Type B pancreatic cell (in vitro differentiated cells): Measurements from ENCODE around the gene ITPR2. TPM values are rescaled to one million over a fixed set of nuclear protein-coding genes. Genes with fewer than 3 reads are reported as not detected.

ENCODE experiments used
- DNase-seq: peaks from one replicate; pipeline ENCODE4 v3.0.0; 2021; ENCODE audit warnings: mixed read lengths; ENCODE audit not compliant: unreplicated experiment; ENCODE audit errors: extremely low spot score
- H3K27ac Mint-ChIP-seq: 2 replicates; pipeline ENCODE4 v1.8.0; 2021; ENCODE audit warnings: mild to moderate bottlenecking, mixed read lengths
- H3K27me3 Mint-ChIP-seq: 2 replicates; pipeline ENCODE4 v1.8.0; 2021; ENCODE audit warnings: mixed read lengths
- H3K36me3 Mint-ChIP-seq: 2 replicates; pipeline ENCODE4 v1.8.0; 2021; ENCODE audit warnings: mixed read lengths
- H3K4me1 Mint-ChIP-seq: one replicate; pipeline ENCODE4 v1.8.0; 2021; ENCODE audit warnings: mixed read lengths; ENCODE audit not compliant: unreplicated experiment
- H3K4me3 Mint-ChIP-seq: 2 replicates; pipeline ENCODE4 v1.8.0; 2021; ENCODE audit warnings: mild to moderate bottlenecking, mixed read lengths
- H3K9me3 Mint-ChIP-seq: 2 replicates; pipeline ENCODE4 v1.8.0; 2021; ENCODE audit warnings: mixed read lengths
- total RNA-seq: library from RNA; stranded (reverse); gene quantifications from 2 replicates; pipeline ENCODE4 v1.2.1, GENCODE V29; 2021; ENCODE audit warnings: low replicate concordance
- TF ChIP-seq, protein P1 (sequence below): fragments of 200-600 bp; sonication (generic); conservative IDR thresholded peaks from 2 replicates; pipeline ENCODE4 v1.5.0; 2021; ENCODE audit warnings: antibody characterized with exemption, mild to moderate bottlenecking

Gene ITPR2
- total RNA-seq, 1 donor from 2014 or later: 33.7 TPM

GRCh38 chr12:26290565-26290964 is 542.4 kb downstream of the ITPR2 start:
- Mint-ChIP-seq H3K9me3 (no peaks in the 10 kb centered on the region), H3K4me1 (no peaks in the 10 kb centered on the region), H3K4me3 (no peak overlapping the region), H3K27ac (no peak overlapping the region), H3K36me3 (no peaks in the 10 kb centered on the region), H3K27me3 (peaks cover 24% of the 10 kb centered on the region)
- TF ChIP-seq, protein P1, sequence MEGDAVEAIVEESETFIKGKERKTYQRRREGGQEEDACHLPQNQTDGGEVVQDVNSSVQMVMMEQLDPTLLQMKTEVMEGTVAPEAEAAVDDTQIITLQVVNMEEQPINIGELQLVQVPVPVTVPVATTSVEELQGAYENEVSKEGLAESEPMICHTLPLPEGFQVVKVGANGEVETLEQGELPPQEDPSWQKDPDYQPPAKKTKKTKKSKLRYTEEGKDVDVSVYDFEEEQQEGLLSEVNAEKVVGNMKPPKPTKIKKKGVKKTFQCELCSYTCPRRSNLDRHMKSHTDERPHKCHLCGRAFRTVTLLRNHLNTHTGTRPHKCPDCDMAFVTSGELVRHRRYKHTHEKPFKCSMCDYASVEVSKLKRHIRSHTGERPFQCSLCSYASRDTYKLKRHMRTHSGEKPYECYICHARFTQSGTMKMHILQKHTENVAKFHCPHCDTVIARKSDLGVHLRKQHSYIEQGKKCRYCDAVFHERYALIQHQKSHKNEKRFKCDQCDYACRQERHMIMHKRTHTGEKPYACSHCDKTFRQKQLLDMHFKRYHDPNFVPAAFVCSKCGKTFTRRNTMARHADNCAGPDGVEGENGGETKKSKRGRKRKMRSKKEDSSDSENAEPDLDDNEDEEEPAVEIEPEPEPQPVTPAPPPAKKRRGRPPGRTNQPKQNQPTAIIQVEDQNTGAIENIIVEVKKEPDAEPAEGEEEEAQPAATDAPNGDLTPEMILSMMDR: no peak
- DNase-seq: no peak

GRCh38 chr12:26287671-26288381 is 545.2 kb downstream of the ITPR2 start:
- H3K27ac Mint-ChIP-seq: no peak overlapping the region
- no peak overlapping the region for H3K4me3 Mint-ChIP-seq
- H3K9me3 Mint-ChIP-seq: no peaks in the 10 kb centered on the region
- H3K27me3 Mint-ChIP-seq: peaks cover 31% of the 10 kb centered on the region
- no peaks in the 10 kb centered on the region for H3K4me1 Mint-ChIP-seq
- TF ChIP-seq, protein P1: no peak
- no peak for DNase-seq
- H3K36me3 Mint-ChIP-seq: no peaks in the 10 kb centered on the region

Other genes with a start within 250 kb of the ITPR2 start
- 30.3 and 34.1 TPM in 2 replicates for gene INTS13, start 104.8 kb upstream of the ITPR2 start, total RNA-seq
- 46.9 and 64.5 TPM in 2 replicates for gene FGFR1OP2, start 105.3 kb upstream of the ITPR2 start, total RNA-seq
- gene TM7SF3, start 181.2 kb upstream of the ITPR2 start, total RNA-seq: 49.6 and 158 TPM in 2 replicates
- 48.2 and 102 TPM in 2 replicates for gene MED21, start 189.4 kb upstream of the ITPR2 start, total RNA-seq
- gene C12orf71, start 249.4 kb upstream of the ITPR2 start, total RNA-seq: not detected in 2 replicates